ENCODE data around the gene RAX. TPM values are rescaled to one million over a fixed set of nuclear protein-coding genes. Genes with fewer than 3 reads are reported as not detected.

RAX gene
- total and polyA plus RNA-seq, 10 of the 15 experiments (the other 5 are each of a cell fraction or from before 2014, with no cell fraction given), result not detected

DNA sequence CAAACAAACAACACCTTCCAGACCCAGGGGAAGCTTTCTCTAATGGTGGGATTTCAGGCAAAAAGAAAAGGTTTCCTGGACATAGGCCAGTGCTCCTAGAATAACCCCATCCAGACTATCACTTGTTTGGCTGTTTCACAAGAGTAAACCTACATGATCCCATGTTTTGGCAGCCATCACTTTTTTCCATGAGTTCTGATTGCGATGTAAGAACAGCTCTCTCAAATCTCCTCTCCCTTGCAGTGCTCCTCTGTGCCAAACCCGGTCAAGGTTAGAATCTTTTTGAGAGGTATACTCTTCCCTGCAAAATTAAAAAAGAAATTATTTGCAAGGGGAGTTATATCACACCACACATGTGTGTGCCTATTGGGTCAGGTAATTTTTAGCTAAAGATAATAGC is 41.4 kb downstream of the RAX start:
- TF ChIP-seq TAF1 (IDR thresholded peaks at IDR 0.05; ENCODE audit: borderline replicate concordance, low read depth, low read length) (no peak), NR2F1 (conservative IDR thresholded peaks at IDR 0.05) (no peak), ATF2 (IDR thresholded peaks at IDR 0.05; ENCODE audit: low read length) (no peak), JUND (IDR thresholded peaks at IDR 0.05; ENCODE audit: low read depth, low read length) (no peak), PAX5 (IDR thresholded peaks at IDR 0.05; ENCODE audit: borderline replicate concordance, low read depth, low read length) (no peak), POLR2AphosphoS2 (IDR thresholded peaks at IDR 0.05; ENCODE audit: low read depth, low read length) (no peak), RAD51 (IDR thresholded peaks at IDR 0.05) (no peak)
- ChIA-PET POLR2A (no interaction called here), CTCF (interaction anchor here (4.4 kb wide), 1 partner anchor 171 kb away, joined by 23 read pairs; no protein-coding TSS in a partner anchor), SMC1A (ENCODE audit: uncharacterized antibody, unreplicated experiment) (no interaction called here), RAD21 (ENCODE audit: unreplicated experiment) (interaction anchor here (1.7 kb wide), 1 partner anchor 88 kb away, joined by 4 read pairs; no protein-coding TSS in a partner anchor)
- Histone ChIP-seq H3K4me2 (ENCODE audit: control insufficient read depth, insufficient read depth) (no peak overlapping the region), H3K4me3 (no peak overlapping the region), H3K27ac (ENCODE audit: control insufficient read depth, insufficient read depth) (no peak overlapping the region), H3K27me3 (replicated peaks in 1 of 2; ENCODE audit: control insufficient read depth in 2 of 2, insufficient read depth in 2 of 2, low read length in 1 of 2) (peaks cover 0 to 6% of the 10 kb centered on the region in 2 experiments; a peak in 1 of 4 replicates), H3K4me1 (ENCODE audit: control insufficient read depth, insufficient read depth, low read length) (no peaks in the 10 kb centered on the region), H3K9me3 (replicated peaks; ENCODE audit: control insufficient read depth, insufficient read depth, low read length) (no peaks in the 10 kb centered on the region), H3K9ac (ENCODE audit: control insufficient read depth, insufficient read depth, low read length) (no peak overlapping the region), H3K79me2 (ENCODE audit: control insufficient read depth, insufficient read depth, low read length) (no peaks in the 10 kb centered on the region), H4K20me1 (ENCODE audit: control insufficient read depth, insufficient read depth) (no peaks in the 10 kb centered on the region), H2AFZ (ENCODE audit: control insufficient read depth, low read depth, low read length) (no peak overlapping the region), H3K36me3 (ENCODE audit: control insufficient read depth in 2 of 2, insufficient read depth in 2 of 2, low read length in 1 of 2) (no peaks in the 10 kb centered on the region)
- FAIRE-seq (no peak), DNase-seq (ENCODE audit: low read depth, low spot score) (no peak), ATAC-seq (no peak)
- in situ Hi-C loops (cut with MboI), result no loop called here
- no TSS peak for BruUV-seq (replicated peaks)
- intact Hi-C loops (cut with micrococcal nuclease; ENCODE audit: unreplicated experiment), result no loop called here
- WGBS (ENCODE audit: insufficient coverage, insufficient replicate concordance, low lambda C conversion rate, missing lambda C conversion rate), result 50% methylated on average over 2 of the region's 2 CpGs
